K562 (cell line): ENCODE data around the gene ZMYND15. TPM values are rescaled to one million over a fixed set of nuclear protein-coding genes. Genes with fewer than 3 reads are reported as not detected.

Experiments
- ADNP ChIP-seq: fragments of 200-800 bp; sonication (Bioruptor generic); IDR thresholded peaks from 2 replicates; pipeline ENCODE4 v1.6.1; 2016; ENCODE audit warnings: missing genetic modification characterization, missing compliant biosample characterization
- CHCHD3 ChIP-seq: fragments of 250-450 bp; sonication (Bioruptor Pico); IDR thresholded peaks from 2 replicates; pipeline ENCODE4 v2.1.2; 2022; ENCODE audit warnings: mild to moderate bottlenecking
- ELF2 ChIP-seq: fragments of 250-450 bp; sonication (Bioruptor Pico); IDR thresholded peaks from 2 replicates; pipeline ENCODE4 v1.5.0; 2021; ENCODE audit warnings: mild to moderate bottlenecking
- HDAC1 ChIP-seq, 2 experiments: fragments of 450-650 bp; IDR thresholded peaks; 2 replicates each; pipeline ENCODE4 v1.6.1; 2016 to 2017; ENCODE audit warnings: inconsistent platforms in 1 of 2, mild to moderate bottlenecking in 1 of 2, moderate library complexity in 1 of 2
- ILF3 ChIP-seq: fragments of 450-650 bp; IDR thresholded peaks from 2 replicates; pipeline ENCODE4 v1.6.1; 2018; ENCODE audit warnings: antibody characterized with exemption, mild to moderate bottlenecking, moderate library complexity, borderline replicate concordance
- KDM5B ChIP-seq: fragments of 200-600 bp; sonication (generic); IDR thresholded peaks from 2 replicates; pipeline ENCODE4 v1.6.1; 2012; ENCODE audit warnings: low read depth, mild to moderate bottlenecking, moderate library complexity, low read length, control low read depth, inconsistent platforms; ENCODE audit not compliant: insufficient replicate concordance
- NFATC3 ChIP-seq: fragments of 450-650 bp; IDR thresholded peaks from 2 replicates; pipeline ENCODE4 v1.6.1; 2017; ENCODE audit warnings: mild to moderate bottlenecking
- NFE2L1 ChIP-seq: fragments of 450-650 bp; IDR thresholded peaks from 2 replicates; pipeline ENCODE4 v1.6.1; 2016; ENCODE audit warnings: missing genetic modification characterization, low read depth, mild to moderate bottlenecking, missing compliant biosample characterization, moderate library complexity, borderline replicate concordance
- NUFIP1 ChIP-seq: fragments of 450-650 bp; IDR thresholded peaks from 2 replicates; pipeline ENCODE4 v1.6.1; 2018; ENCODE audit not compliant: partially characterized antibody
- RBM34 ChIP-seq: fragments of 200-400 bp; formaldehyde crosslinking; IDR thresholded peaks from 2 replicates; pipeline ENCODE4 v1.6.1; 2018; ENCODE audit warnings: low read length, borderline replicate concordance; ENCODE audit not compliant: insufficient read depth
- RCOR1 ChIP-seq, 2 experiments: IDR thresholded peaks; 2 replicates each; pipeline ENCODE4 v1.6.1; 2012; ENCODE audit warnings: low read depth in 2 of 2, low read length in 2 of 2, borderline replicate concordance in 1 of 2, improper control_type of control experiment in 1 of 2
- SAFB2 ChIP-seq: fragments of 200-400 bp; formaldehyde crosslinking; IDR thresholded peaks from 2 replicates; pipeline ENCODE4 v1.6.1; 2018; ENCODE audit warnings: borderline replicate concordance, low read length, low read depth, moderate library complexity; ENCODE audit not compliant: severe bottlenecking
- STAT6 ChIP-seq: sonication (generic); formaldehyde crosslinking; IDR thresholded peaks from 2 replicates; pipeline ENCODE4 v1.8.1; 2023; ENCODE audit warnings: mild to moderate bottlenecking, missing genetic modification reagents
- TAF15 ChIP-seq: fragments of 200-400 bp; formaldehyde crosslinking; IDR thresholded peaks from 2 replicates; pipeline ENCODE4 v1.6.1; 2017; ENCODE audit warnings: mild to moderate bottlenecking, low read depth, low read length, moderate library complexity
- TOE1 ChIP-seq, 2 experiments: fragments of 450-650 bp in 1 of 2; sonication (generic) in 1 of 2; formaldehyde crosslinking in 1 of 2; IDR thresholded peaks; 2 replicates each; pipeline versions ENCODE4 v1.7.1 to v1.8.0; 2016 to 2022; ENCODE audit warnings: borderline replicate concordance in 2 of 2, mild to moderate bottlenecking in 2 of 2, antibody characterized with exemption in 1 of 2, inconsistent platforms in 1 of 2, low read depth in 1 of 2, missing genetic modification reagents in 1 of 2, moderate library complexity in 1 of 2
- YY1 ChIP-seq, 3 experiments: IDR thresholded peaks; 2 replicates each; pipeline ENCODE4 v1.6.1; 2011; ENCODE audit warnings: low read length in 2 of 3, mild to moderate bottlenecking in 2 of 3, moderate library complexity in 2 of 3, borderline replicate concordance in 1 of 3, control low read depth in 1 of 3, low read depth in 1 of 3; ENCODE audit not compliant: insufficient read depth in 3 of 3, insufficient replicate concordance in 2 of 3, control insufficient read depth in 1 of 3, insufficient read length in 1 of 3; ENCODE audit errors: extremely low read depth in 1 of 3
- ZFX ChIP-seq: sonication (generic); formaldehyde crosslinking; IDR thresholded peaks from 2 replicates; pipeline ENCODE4 v1.8.0; 2022; ENCODE audit warnings: mild to moderate bottlenecking, missing genetic modification reagents, moderate library complexity
- ZNF778 ChIP-seq: fragments of 450-650 bp; formaldehyde crosslinking; IDR thresholded peaks from 2 replicates; pipeline ENCODE4 v1.4.0; 2020; ENCODE audit warnings: mild to moderate bottlenecking, moderate library complexity
- ZNF830 ChIP-seq: fragments of 250-450 bp; sonication (Bioruptor Pico); IDR thresholded peaks from 2 replicates; pipeline ENCODE4 v1.5.0; 2021; ENCODE audit warnings: mild to moderate bottlenecking
- polyA plus RNA-seq, 8 experiments: library from polyadenylated mRNA; depleted of rRNA in 4 of 8; stranded (reverse) in 5 of 8; unstranded in 3 of 8; fragments of >200 nt; fragmentation: Nextera tagmentation in 2 of 8; fragmentation: Illumina TruSeq in 1 of 8; extraction: Ambion mirVana in 2 of 8; extraction: Trizol in 1 of 8; gene quantifications; 2 replicates each; pipeline versions ENCODE4 v1.2.1 to v1.2.3, GENCODE V29; 2011 to 2014; ENCODE audit warnings: inconsistent platforms in 1 of 8, missing spikeins in 1 of 8
- total RNA-seq, 7 experiments: library from RNA; depleted of rRNA in 6 of 7; stranded (reverse); fragments of >200 nt in 6 of 7; fragmentation: Illumina TruSeq in 2 of 7; extraction: Trizol in 2 of 7; gene quantifications; 2 replicates each; pipeline versions ENCODE4 v1.2.1 to v1.2.3, GENCODE V29; 2011 to 2021; ENCODE audit warnings: low replicate concordance in 1 of 7
- TF ChIP-seq, protein P1 (sequence below): fragments of 250-450 bp; sonication (Bioruptor Pico); IDR thresholded peaks from 2 replicates; pipeline ENCODE4 v1.5.0; 2021; ENCODE audit warnings: mild to moderate bottlenecking, moderate library complexity

The ZMYND15 gene
- total and polyA plus RNA-seq, 9 of the 15 experiments (the other 6 are each of a cell fraction or from before 2014, with no cell fraction given), result 0.09 TPM; not detected in 8

DNA sequence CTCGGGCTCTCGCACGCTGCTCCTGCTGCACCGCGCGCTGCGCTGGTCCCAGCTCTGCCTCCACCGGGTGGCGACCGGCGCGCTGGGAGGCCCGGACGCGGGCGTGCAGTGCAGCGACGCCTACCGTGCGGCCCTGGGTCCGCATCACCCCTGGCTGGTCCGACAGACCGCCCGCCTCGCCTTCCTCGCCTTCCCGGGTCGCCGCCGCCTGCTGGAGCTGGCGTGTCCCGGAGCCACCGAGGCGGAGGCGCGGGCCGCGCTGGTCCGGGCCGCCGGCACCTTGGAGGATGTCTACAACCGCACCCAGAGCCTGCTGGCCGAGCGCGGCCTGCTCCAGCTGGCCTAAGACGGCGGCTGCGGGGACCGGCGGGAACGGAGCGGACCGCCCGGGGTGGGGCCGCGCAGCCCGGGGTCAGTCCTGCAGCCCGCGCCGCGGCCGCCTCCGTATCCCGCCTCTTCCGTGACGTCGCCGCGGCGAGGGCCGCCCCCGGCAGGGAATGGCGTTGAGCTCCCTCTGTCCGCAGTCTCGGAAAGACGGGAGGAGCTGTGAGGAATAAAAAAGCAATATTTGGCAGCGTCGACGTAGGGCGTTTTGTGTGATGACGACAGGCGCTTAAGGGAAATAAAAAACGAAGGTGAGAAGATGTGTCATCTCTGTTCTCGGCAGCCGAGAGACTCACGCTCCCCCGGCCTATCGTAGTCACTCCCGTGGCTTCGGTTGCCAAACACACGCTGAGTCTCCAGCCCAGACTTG lies 50.5 kb downstream of the ZMYND15 start (continued):
- TF ChIP-seq ILF3 (no peak), TOE1 (IDR thresholded peaks at IDR 0.05; ENCODE audit: borderline replicate concordance) (no peak), TOE1 (CRISPR knock-in tag; IDR thresholded peaks at IDR 0.05; ENCODE audit: borderline replicate concordance, low read depth) (0 out of 2 replicates have a peak, but pooled peaks have one; percentile 39), TAF15 (no peak), ELF2 (CRISPR knock-in tag) (peak; percentile 66; the same call in 1 of the 2 replicates), NUFIP1 (no peak), NFE2L1 (no peak), SAFB2 (no peak), ZFX (CRISPR knock-in tag) (peak; percentile 96), KDM5B (peak; percentile 87), ADNP (no peak), ZNF830 (CRISPR knock-in tag) (no peak), NFATC3 (no peak), CHCHD3 (CRISPR knock-in tag) (no peak), STAT6 (CRISPR knock-in tag) (no peak), HDAC1 (IDR thresholded peaks at IDR 0.05) (peak in 1 of 2 experiments; percentile 50; a peak in 1 of 4 replicates), YY1 (IDR thresholded peaks at IDR 0.05; ENCODE audit: borderline replicate concordance in 1 of 3, control insufficient read depth in 1 of 3, extremely low read depth in 1 of 3, insufficient read depth in 3 of 3, insufficient read length in 1 of 3, insufficient replicate concordance in 2 of 3, low read depth in 1 of 3, low read length in 2 of 3) (peak in 2 of 3 experiments; percentile 39 to 63), ZNF778 (no peak), RCOR1 (IDR thresholded peaks at IDR 0.05; ENCODE audit: borderline replicate concordance in 1 of 2, low read depth in 2 of 2, low read length in 2 of 2) (peak in 1 of 2 experiments; percentile 46; a peak in 1 of 4 replicates), RBM34 (no peak)
- TF ChIP-seq, protein P1, sequence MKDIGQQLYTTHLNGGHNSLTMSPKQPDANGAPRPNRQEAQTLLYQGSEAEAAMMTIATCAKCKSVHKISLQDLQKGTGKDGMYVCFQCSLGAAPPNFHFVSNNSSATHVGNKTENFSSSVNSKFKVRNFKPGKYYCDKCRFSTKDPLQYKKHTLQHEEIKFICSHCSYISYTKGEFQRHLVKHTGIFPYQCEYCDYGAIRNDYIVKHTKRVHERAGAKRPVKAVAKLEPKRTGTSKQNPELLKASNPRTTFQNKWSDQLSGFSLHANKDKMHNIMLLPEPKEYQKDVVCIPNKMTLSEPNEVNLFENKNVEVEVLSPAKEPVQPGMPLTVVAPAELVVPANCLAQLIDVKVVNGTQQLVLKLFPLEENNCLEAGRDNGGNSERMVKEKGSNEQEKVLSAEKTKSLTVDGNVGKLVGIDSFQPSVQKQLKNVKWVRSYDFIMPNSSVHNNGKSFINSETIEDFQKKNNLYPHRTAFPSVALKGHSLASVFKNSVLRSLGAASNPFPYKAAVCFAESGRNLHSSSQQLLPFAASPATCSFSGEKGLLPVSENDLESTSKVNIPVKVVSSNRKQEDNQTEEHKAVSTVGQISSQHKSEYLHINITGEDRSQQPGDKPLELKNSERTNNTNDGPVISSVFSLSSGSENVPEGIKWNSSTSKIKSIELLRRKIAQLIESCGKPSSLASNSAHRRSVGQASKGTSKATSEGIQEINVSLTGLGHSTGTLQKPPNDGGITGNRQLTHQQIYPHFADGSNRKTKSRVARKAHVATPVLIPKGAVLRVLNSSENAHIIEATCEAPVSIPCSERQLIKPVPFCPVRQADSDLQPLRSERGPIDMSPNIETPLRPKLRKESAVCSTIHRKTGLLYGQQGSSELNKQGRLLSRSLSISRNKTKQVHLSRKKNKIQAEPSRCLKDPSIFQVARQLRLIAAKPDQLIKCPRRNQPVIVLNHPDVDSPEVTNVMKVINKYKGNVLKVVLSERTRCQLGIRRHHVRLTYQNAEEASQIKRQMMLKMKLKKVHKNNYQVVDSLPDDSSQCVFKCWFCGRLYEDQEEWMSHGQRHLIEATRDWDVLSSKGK (CRISPR knock-in tag), result no peak
